GM23338 (cell line): Measurements from ENCODE around the gene STRN.

Experiments
- CTCF ChIP-seq, 2 experiments: fragments of 200-600 bp in 1 of 2; sonication (generic) in 1 of 2; conservative IDR thresholded peaks; 2 replicates each; pipeline versions ENCODE4 v1.5.1 to v1.6.1; 2016 to 2017; ENCODE audit warnings: antibody characterized with exemption in 2 of 2, low read depth in 2 of 2, mild to moderate bottlenecking in 2 of 2, moderate library complexity in 1 of 2
- EZH2phosphoT487 ChIP-seq: fragments of 200-600 bp; sonication (generic); IDR thresholded peaks from one replicate; pipeline ENCODE4 v1.8.1; 2018; ENCODE audit warnings: antibody characterized with exemption; ENCODE audit not compliant: unreplicated experiment
- POLR2AphosphoS5 ChIP-seq: IDR thresholded peaks from 2 replicates; pipeline ENCODE4 v1.6.1; 2016; ENCODE audit warnings: antibody characterized with exemption, low read depth

DNA sequence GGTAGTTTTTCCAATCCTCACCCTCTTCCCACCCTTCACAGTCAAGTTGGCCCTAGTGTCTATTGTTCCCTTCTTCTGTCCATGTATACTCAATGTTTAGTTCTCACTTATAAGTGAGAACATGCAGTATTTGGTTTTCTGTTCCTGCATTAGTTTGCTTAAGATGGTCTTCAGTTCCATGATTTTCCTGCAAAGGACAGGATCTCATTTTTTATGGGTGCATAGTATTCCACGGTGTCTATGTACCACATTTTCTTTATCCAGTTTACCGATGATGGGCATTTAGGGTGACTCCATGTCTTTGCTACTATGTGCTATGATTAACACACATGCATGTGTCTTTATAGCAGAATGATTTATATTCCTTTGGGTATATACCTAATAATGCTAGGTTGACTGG is 104.4 kb downstream of the STRN start:
- TF ChIP-seq CTCF (conservative IDR thresholded peaks at IDR 0.05; ENCODE audit: low read depth in 2 of 2) (no peak), POLR2AphosphoS5 (no peak), EZH2phosphoT487 (no peak)
